ENCODE results near the gene GALNT15. TPM values are rescaled to one million over a fixed set of nuclear protein-coding genes. Genes with fewer than 3 reads are reported as not detected.

GALNT15 gene
- total RNA-seq, 1 donor from 2014 or later, result not detected

DNA sequence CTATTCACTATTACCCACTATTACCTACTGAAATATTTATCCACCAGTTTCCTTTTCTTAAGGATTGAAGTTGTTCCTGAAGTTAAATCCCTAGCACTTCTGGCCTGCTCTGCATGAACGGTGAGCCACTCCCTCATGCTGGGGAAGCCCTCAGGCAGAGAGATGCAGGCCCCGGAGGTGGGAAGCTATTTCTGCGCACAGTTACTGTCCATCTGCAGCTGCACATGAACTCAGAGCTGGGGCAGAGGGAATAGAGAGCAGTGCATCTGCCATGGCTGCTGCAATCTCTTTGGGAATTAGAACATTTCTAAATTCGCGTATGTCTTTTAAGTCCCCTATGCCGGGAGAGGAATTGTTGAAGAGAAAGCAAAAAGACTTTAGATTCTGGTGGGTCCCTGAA is 6.3 kb upstream of the GALNT15 start:
- Histone ChIP-seq H3K27ac (no peak overlapping the region), H3K4me2 (no peak overlapping the region), H3F3A (ENCODE audit: low read depth) (no peaks in the 10 kb centered on the region), H3K4me3 (no peak overlapping the region), H3K9ac (no peak overlapping the region), H3K79me2 (ENCODE audit: low read depth) (no peaks in the 10 kb centered on the region), H3K4me1 (no peaks in the 10 kb centered on the region), H4K20me1 (ENCODE audit: low read depth) (no peaks in the 10 kb centered on the region), H3K9me3 (ENCODE audit: low read depth) (no peaks in the 10 kb centered on the region), H2AFZ (replicated peaks) (no peak overlapping the region), H3K27me3 (no peaks in the 10 kb centered on the region), H3K36me3 (no peaks in the 10 kb centered on the region)
- Mint-ChIP-seq H3K4me3 (no peak overlapping the region), H3K36me3 (peaks cover 4% of the 10 kb centered on the region), H3K27ac (no peak overlapping the region), H3K9me3 (peaks cover 18% of the 10 kb centered on the region), H3K27me3 (ENCODE audit: insufficient read depth, low read depth) (peaks cover 6% of the 10 kb centered on the region), H3K4me1 (no peaks in the 10 kb centered on the region)
- TF ChIP-seq EZH2 (IDR thresholded peaks at IDR 0.05), result no peak
- DNase-seq (ENCODE audit: low spot score), result no peak

DNA sequence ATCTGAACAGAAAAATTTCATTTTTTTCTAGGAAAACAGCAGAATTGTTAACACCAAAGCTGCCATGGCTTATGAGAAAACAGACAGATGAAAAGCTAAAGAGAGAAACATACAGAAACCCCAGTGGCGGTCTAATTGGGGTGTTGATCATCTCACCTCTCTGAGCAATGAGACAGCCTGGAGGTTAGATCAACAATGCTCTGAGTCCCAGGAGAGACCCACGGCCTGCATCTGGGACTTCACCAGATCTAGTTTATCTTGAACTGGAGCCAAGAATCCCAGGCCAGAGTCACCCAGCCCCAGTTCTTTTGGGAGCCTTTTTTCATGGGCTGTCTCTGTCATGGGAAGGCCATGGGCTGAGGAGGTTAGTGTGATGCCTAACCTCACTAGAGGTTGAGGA is 3.5 kb upstream of the GALNT15 start:
- H2AFZ ChIP-seq (replicated peaks), result no peak overlapping the region
- no peaks in the 10 kb centered on the region for H3F3A ChIP-seq (ENCODE audit: low read depth)
- Mint-ChIP-seq H3K4me3 (no peak overlapping the region), H3K4me1 (peaks cover 4% of the 10 kb centered on the region), H3K36me3 (no peaks in the 10 kb centered on the region), H3K27me3 (ENCODE audit: insufficient read depth, low read depth) (peaks cover 2% of the 10 kb centered on the region), H3K9me3 (peaks cover 6% of the 10 kb centered on the region), H3K27ac (no peak overlapping the region)
- H3K27me3 ChIP-seq, result no peaks in the 10 kb centered on the region
- no peaks in the 10 kb centered on the region for H3K79me2 ChIP-seq (ENCODE audit: low read depth)
- no peak overlapping the region for H3K9ac ChIP-seq
- no peaks in the 10 kb centered on the region for H3K36me3 ChIP-seq
- no peaks in the 10 kb centered on the region for H3K9me3 ChIP-seq (ENCODE audit: low read depth)
- H3K4me3 ChIP-seq, result no peak overlapping the region
- TF ChIP-seq EZH2phosphoT487 (IDR thresholded peaks at IDR 0.05), result no peak
- no peak for TF ChIP-seq EZH2 (IDR thresholded peaks at IDR 0.05)
- TF ChIP-seq, protein P1, sequence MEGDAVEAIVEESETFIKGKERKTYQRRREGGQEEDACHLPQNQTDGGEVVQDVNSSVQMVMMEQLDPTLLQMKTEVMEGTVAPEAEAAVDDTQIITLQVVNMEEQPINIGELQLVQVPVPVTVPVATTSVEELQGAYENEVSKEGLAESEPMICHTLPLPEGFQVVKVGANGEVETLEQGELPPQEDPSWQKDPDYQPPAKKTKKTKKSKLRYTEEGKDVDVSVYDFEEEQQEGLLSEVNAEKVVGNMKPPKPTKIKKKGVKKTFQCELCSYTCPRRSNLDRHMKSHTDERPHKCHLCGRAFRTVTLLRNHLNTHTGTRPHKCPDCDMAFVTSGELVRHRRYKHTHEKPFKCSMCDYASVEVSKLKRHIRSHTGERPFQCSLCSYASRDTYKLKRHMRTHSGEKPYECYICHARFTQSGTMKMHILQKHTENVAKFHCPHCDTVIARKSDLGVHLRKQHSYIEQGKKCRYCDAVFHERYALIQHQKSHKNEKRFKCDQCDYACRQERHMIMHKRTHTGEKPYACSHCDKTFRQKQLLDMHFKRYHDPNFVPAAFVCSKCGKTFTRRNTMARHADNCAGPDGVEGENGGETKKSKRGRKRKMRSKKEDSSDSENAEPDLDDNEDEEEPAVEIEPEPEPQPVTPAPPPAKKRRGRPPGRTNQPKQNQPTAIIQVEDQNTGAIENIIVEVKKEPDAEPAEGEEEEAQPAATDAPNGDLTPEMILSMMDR (IDR thresholded peaks at IDR 0.05), result no peak
- no peak overlapping the region for H3K27ac ChIP-seq
- no peak overlapping the region for H3K4me2 ChIP-seq
- no peak for DNase-seq (ENCODE audit: low spot score)
- H4K20me1 ChIP-seq (ENCODE audit: low read depth), result no peaks in the 10 kb centered on the region
- no peaks in the 10 kb centered on the region for H3K4me1 ChIP-seq

DNA sequence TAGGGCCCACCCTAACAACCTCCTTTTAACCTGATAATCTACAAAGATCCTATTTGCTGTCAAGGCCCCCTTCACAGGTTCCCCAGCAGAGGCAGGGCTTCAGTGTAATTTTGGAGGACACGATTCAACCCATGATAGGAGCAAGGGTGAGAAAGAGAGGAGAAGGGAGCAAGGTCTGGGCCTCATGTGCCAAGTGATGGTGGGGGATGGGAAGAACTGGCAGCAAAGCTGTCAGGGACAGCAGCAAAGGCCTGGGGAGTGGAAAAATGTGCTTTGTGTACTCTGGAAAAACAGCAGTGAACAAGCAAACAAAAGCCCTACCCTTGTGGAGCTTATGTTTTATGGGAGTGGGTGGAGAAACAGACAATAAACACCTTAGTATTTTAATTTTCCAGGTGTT is 2.7 kb upstream of the GALNT15 start:
- TF ChIP-seq EZH2phosphoT487 (IDR thresholded peaks at IDR 0.05) (no peak), EZH2 (IDR thresholded peaks at IDR 0.05) (no peak)
- TF ChIP-seq, protein P1 (IDR thresholded peaks at IDR 0.05), result no peak
- Histone ChIP-seq H3K9ac (no peak overlapping the region), H3K4me3 (no peak overlapping the region), H3F3A (ENCODE audit: low read depth) (no peaks in the 10 kb centered on the region), H3K4me2 (no peak overlapping the region), H4K20me1 (ENCODE audit: low read depth) (no peaks in the 10 kb centered on the region), H3K4me1 (no peaks in the 10 kb centered on the region), H3K79me2 (ENCODE audit: low read depth) (no peaks in the 10 kb centered on the region), H2AFZ (replicated peaks) (no peak overlapping the region), H3K27me3 (no peaks in the 10 kb centered on the region), H3K36me3 (no peaks in the 10 kb centered on the region), H3K27ac (no peak overlapping the region), H3K9me3 (ENCODE audit: low read depth) (no peaks in the 10 kb centered on the region)
- Mint-ChIP-seq H3K27ac (no peak overlapping the region), H3K4me1 (peaks cover 4% of the 10 kb centered on the region), H3K27me3 (ENCODE audit: insufficient read depth, low read depth) (peaks cover 2% of the 10 kb centered on the region), H3K36me3 (no peaks in the 10 kb centered on the region), H3K9me3 (peaks cover 6% of the 10 kb centered on the region), H3K4me3 (no peak overlapping the region)
- no peak for DNase-seq (ENCODE audit: low spot score)

DNA sequence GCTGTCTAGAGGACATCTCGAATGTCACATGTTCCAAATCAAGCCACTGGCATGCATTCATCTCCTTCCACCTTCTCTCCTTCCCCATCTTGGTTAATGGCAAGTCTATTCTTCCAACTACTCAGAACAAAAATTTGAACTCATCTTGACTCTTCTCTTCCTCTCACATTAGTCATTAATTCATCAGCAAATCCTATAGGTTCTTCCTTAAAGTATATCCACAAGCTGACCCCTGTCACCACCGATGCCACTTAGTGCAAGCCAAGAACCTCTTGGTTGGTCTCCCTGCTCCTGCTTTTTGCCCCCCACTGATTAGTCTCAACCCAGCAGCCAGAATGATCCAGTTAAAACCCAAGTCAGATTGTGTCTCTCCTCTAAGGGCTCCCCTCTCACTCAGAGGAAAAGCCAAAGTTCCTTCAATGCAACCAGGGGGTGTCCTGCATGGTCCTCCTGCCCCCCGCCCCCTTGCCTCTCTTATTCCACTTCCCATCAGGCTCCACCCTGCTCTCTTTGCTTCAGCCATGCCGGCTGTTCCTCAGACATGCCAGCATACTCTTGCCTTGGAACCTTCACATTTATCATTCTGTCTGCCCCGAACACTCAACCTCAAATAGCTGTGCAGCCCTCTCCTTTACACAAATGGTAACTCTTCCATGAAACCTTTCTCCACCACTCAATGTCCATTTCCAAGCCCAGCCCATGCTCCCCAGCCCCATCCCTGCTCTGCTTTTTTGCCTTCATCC is 1.0 kb upstream of the GALNT15 start:
- no peaks in the 10 kb centered on the region for H3K4me1 ChIP-seq
- H3K4me3 ChIP-seq, result no peak overlapping the region
- Mint-ChIP-seq H3K36me3 (no peaks in the 10 kb centered on the region), H3K27ac (no peak overlapping the region), H3K27me3 (ENCODE audit: insufficient read depth, low read depth) (peaks cover 6% of the 10 kb centered on the region), H3K9me3 (peaks cover 6% of the 10 kb centered on the region), H3K4me3 (no peak overlapping the region), H3K4me1 (peaks cover 5% of the 10 kb centered on the region)
- no peak for DNase-seq (ENCODE audit: low spot score)
- H4K20me1 ChIP-seq (ENCODE audit: low read depth), result no peaks in the 10 kb centered on the region
- no peak overlapping the region for H3K27ac ChIP-seq
- no peak overlapping the region for H2AFZ ChIP-seq (replicated peaks)
- H3K9ac ChIP-seq, result no peak overlapping the region
- no peak for TF ChIP-seq EZH2phosphoT487 (IDR thresholded peaks at IDR 0.05)
- TF ChIP-seq EZH2 (IDR thresholded peaks at IDR 0.05), result no peak
- no peaks in the 10 kb centered on the region for H3F3A ChIP-seq (ENCODE audit: low read depth)
- H3K79me2 ChIP-seq (ENCODE audit: low read depth), result no peaks in the 10 kb centered on the region
- H3K36me3 ChIP-seq, result no peaks in the 10 kb centered on the region
- H3K9me3 ChIP-seq (ENCODE audit: low read depth), result no peaks in the 10 kb centered on the region
- peaks cover 5% of the 10 kb centered on the region for H3K27me3 ChIP-seq
- H3K4me2 ChIP-seq, result no peak overlapping the region
